GM21786 (cell line): ENCODE measurements around the gene SLC6A16.
"Not testable (repeated sequence)": the region's sequence is repeated elsewhere in the genome, so short reads cannot be mapped to it uniquely, and the experiment has no call there.

ENCODE experiments used
- ATAC-seq: cut with Tn5 transposase; IDR thresholded peaks from one replicate; pipeline ENCODE4 v1.9.1; 2021; ENCODE audit not compliant: unreplicated experiment

The SLC6A16 gene

DNA sequence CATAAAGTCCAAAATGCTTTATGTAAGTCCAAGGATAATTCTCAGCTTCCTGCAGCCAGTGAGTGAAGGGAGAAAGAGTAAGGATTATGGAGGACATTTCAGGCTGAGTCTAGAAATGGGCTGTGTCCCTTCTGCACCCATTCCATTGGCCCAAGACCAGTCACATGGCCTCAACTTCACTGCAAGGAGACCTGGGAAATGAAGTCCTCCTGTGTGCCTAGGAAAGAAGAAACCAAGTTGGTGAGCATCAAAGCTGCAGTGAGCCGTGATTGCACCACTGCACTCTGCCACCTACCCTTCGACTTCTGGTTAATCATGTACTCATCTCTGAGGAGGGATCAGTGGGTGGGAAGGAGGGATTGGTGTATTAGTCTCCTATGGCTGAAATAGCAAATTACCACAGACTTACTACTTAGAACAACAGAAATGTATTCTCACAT, 6.6 kb upstream of the SLC6A16 start:
- no peak for ATAC-seq

DNA sequence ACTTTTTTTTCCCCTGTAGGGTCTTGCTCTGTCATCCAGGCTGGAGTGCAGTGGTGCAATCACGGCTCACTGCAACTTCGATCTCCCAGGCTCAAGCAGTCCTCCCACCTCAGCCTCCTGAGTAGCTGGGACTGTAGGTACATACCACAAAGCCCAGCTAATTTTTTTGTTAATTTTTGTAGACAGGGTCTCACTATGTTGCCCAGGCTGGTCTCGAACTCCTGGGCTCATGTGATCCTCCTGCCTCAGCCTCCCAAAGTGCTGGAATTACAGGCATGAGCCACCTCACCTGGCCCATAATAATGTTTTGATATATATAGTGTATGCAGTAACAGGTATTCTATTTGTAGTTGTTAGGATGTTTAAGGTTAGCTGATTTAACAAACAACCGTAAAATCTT, 6.2 kb upstream of the SLC6A16 start:
- not testable (repeated sequence) for ATAC-seq

DNA sequence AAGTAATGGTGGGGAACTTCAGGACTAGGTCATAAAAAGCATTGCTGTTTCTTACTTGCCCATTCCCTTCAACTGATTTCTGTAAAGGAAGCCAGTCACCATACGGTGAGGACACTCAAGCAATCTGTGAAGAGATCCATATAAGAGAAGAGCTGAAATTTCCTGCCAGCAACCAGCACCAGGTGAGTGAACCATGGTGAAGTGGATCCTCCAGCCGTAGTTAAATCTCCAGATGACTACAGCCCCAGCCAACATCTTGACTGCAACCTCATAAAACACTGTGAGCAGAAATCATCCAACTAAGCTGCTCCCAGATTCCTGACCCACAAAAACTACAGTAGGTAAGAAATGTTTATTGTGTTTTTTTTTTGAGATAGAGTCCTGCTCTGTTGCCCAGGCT, 3.8 kb upstream of the SLC6A16 start:
- no peak for ATAC-seq

DNA sequence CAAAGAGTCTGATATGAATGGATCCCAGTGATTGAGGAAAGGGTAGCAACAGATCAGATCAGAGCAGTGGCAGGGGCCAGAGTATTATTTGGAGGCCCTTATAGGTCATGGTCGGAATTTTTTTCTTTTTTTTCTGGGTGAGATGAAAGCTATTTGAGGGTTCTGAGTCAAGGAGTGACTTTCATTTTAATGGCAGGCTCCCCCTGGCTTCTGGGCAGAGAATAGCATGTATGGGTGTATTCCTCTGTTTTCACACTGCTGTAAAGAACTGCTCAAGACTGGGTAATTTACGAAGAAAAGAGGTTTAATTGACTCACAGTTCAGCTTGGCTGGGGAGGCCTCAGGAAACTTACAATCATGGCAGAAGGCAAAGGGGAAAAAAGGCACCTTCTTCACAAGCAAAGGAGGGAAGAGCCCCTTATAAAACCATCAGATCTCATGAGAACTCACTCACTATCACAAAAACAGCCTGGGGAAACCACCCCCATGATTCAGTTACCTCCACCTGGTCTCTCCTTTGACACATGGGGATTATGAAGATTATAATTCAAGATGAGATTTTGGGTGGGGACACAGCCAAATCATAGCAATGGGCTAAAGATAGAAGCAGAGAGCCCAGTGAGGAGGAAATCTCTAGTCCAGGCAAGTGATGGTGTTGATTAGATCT, 3.0 kb upstream of the SLC6A16 start:
- ATAC-seq: no peak

DNA sequence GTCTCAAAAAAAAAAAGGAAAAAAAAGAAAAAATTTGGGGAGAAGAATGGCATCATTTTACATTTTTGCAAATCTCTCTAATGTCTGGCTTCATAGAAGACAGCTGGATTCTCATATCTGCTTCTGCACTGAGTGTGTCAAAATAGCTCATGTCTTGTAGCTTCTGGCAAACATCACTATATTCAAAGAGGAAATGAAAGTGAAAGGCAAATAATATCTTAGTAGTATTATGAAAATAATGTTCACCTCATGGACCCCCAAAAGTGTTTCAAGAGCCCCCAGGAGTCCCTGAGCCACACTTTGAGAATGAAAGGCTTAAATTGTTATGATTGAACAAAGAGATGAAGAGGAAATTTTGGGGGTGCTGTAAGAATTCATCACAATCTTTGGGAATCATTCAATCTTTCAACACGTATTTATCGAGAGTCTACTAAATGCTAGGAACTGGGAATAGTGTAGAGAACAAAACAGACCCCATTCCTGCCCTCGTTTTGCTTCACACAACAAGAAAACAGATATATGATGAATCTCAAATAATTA, 1.2 kb upstream of the SLC6A16 start:
- no peak for ATAC-seq

DNA sequence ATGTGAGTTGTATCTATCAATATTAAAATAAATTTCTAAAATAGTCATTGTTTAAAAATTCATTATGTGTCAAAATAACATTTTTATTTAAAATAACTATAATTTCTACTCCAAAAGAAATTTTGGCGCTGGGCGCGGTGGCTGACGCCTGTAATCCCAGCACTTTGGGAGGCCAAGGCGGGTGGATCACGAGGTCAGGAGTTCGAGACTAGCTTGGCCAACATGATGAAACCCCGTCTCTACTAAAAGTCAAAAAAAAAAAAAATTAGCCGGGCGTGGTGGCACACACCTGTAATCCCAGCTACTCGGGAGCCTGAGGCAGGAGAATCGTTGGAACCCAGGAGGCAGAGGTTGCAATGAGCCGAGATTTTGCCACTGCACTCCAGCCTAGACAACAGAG, 765 bp upstream of the SLC6A16 start:
- ATAC-seq: not testable (repeated sequence)

DNA sequence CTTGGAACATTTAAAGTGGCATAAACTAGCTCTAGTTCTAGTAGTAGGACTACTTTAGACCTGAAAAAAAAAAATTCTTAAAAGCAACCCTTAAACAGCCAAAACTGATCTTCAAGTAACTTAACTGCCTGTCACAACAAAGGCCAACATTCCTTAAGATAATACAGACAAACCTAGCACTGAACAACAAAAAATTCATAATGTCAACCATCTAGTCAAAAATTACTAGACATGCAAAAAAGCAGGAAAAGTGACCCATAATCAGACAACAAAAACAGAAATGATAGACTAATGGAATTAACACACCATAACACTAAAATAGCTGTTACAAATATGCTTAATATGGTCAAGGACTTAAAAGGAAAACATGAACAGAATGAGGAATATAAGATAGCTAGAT, 6.7 kb downstream of the SLC6A16 start:
- ATAC-seq: no peak

DNA sequence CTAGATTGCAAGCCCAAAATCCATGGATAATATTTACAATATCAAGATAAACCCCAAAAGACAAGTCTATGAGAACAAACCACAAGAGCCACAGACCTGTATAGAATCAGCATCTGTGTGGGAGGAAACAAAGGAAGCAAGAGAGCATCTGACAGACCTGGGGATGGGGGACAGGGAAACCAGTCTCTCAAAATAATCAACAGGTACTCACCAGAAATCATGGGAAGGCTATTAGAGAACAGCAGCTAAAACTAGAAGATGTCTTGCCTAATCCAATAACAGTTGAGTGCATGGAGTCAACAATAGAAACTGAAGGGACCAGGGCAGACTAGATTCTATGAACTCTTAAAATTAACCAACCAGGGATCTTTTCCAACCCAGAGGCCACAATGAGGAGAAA, 8.7 kb downstream of the SLC6A16 start:
- no peak for ATAC-seq

DNA sequence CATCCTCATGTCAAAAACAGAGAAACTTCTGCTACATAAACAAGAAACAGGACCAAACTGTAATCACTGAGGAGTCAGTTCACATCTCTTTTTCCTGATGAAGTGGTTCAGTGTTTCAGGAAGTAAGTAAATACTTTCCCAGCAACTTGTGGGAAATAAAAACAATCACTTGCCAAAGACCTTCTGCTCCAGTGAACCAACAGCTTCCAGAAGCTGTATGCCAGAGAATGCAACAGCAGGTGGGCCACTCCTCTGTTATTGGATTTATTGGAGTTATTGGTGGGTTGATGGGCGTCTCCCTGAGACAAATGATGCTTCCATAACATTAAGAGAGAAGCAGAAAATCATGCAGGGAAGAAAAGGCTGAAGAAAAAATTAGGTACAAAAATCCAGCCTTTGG, 9.9 kb downstream of the SLC6A16 start:
- no peak for ATAC-seq

DNA sequence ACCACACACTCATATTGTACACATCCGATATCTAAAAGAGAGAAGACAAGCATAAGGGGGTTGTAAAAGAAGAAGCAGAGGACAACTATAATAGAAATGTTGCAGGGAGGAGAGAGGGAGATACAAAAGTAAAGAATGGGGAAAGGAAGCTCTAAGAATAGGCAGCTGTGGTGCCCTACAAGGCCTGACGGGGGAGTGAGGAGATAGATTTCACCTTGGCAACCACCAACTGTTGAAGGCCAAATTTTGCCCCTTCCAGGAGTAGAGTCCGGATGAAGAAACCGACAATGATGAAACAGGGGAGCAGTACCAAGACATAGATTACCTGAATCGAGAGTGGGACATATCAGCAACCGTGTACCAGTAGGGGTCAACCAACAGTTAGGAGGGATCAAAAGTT, 15.9 kb downstream of the SLC6A16 start:
- ATAC-seq: no peak

DNA sequence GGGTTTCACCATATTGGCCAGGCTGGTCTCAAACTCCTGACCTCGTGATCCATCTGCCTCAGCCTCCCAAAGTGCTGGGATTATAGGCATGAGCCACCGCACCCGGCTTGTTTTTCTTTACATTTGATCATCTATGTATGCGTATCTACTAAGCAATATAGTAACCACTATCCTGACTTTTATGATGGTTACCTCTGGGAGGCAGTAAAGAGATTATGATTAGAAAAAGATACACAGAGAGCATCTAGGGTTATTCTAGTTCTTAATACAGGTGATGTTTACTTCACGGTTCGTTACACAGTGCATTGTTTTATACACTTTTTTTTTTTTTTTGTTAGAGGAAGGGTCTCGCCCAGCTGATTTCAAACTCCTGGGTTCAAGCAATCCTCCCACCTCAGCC, 18.3 kb downstream of the SLC6A16 start:
- ATAC-seq: not testable (repeated sequence)

DNA sequence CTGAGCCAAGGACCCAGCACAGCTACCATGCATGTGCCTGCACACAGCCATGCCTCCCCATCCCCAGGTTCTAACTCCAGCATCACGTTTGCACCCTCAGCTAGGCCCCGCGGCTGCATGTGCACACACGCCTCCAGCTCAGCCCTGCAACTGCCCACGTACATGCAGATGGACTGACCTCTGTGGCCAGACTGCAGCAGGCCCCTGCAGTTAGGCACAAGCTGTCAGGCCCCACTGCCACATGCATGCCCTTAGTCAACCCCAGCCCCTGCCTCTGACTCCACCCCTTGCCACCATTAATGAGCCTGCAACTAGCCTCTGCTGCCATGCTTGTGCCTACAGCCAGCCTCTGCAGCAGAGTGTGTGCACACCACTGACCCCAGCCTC, 23.1 kb downstream of the SLC6A16 start:
- no peak for ATAC-seq

DNA sequence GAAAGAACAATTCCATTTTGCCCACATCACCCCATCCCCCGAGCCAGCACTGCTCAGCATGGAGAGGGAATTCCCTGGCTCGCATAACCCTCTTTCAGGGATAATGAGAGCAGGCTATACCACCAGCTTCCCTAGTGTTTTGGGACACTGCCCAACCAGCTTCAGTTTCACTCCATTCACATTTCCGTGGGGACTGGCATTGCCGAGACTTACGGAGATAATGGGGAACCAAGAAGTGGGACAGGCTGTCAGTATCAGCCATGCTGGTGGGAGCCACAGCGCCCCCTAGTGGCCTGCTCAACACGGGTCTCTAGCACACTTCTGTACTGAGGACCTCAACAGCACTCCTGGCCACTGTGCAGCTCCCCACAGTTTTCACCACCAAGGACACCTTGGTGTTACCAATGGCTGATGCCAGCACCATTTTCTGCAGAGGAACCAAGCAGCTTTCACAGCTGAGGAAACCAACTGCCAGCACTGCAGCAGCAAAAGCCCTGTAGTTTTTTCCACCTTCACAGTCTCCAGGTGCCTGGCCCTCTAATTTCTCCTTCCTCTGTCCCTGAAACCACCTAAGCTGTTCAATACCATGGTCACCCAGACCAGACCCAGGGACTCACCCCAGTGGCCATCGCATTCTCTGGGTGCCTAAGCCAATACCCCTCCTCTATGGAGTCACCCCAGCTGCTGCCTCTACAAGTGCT, 23.7 kb downstream of the SLC6A16 start:
- ATAC-seq: no peak

DNA sequence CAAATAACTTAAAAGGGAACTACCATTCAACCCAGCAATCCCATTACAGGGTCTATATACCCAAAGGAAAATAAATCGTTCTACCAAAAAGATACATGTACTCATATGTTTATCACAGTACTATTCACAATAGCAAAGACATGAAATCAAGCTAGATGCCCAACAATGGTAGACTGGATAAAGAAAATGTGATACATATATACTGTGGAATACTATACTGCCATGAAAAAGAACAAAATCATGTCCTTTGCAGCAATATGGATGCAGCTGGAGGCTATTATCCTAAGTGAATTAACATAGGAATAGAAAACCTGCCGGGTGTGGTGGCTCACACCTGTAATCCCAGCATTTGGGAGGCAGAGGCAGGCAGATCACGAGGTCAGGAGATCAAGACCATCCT, 26.3 kb downstream of the SLC6A16 start:
- not testable (repeated sequence) for ATAC-seq

DNA sequence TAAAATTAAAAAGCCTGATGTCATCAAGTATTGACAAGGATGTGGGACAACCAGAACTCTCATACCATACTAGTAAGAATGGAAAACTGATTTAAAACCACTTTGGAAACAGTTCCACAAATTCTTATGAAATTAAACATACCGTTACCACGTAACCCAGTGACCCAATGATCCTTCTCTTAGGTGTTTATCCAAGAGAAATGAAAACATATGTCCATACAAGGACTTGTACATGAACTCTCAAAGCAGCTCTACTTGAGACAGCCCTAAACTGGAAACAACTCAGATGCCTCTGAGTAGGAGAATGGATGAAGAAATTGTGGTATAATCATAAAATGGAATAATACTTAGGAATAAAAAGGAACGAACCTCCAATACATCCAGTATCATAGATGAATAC, 27.6 kb downstream of the SLC6A16 start:
- ATAC-seq: no peak

DNA sequence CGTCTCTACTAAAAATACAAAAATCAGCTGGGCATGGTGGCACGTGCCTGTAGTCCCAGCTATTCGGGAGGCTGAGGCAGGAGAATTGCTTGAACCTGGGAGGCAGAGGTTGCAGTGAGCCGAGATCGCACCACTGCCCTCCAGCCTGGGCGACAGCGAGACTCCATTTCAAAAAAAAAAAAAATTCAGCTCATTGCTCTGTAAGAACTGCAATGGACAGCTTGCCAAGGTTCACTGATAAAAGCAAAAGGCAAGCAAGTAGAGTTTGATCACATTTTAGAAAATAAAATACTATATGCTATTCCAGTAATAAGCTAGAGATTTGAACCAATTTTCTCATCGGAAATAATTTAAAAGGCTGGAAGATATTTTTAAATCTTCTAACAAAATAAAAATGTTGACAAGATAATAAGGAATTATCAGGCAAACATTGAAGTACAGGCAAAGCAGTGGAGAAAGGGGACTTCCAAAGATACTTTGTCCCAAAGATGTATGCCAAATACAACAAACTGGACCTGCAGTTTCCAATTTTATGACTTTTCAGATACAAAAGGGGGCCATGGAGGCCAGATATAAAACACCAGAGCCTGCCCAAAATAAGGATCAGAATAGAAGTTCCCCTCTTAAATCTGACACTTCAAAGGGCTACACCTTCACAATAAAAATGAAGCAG, 29.6 kb downstream of the SLC6A16 start:
- no peak for ATAC-seq

DNA sequence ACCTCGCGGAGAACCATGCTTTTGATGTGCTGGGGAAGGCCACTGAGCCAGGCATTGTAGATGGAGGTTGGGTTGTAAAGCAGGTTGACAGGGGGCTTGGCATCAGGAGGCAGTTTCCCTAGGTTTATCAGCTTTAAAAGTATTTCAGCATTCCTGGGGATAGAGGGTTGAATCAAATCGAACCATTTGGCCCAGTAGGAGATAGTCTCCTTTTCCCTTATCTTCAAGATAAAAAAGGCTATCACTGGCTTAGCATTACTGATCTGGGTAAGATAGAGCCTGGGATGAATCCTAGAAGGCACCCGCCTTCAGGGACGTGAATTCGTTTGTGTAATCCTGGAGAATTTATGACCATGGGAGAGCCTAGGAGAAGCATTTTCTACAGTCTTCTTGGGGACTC, 30.6 kb downstream of the SLC6A16 start:
- no peak for ATAC-seq

DNA sequence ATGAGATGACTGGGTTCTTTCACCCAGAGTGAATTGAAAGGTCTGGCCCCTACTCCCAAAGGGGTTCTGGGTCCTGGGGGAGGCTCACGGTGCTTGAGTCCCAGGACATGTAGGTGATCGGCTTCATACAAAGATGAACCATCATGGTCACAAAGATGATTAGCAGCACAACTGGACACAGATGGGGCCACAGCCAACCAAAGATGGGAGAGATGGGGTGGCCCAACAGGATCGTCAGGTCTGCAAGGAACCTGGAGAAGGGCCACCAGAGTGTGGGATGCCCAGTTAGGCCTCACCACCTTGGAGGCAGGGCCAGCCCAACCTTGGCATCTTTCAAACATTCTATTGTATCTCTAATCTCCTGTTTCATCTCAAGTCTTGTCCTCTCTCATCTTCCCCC, 34.5 kb downstream of the SLC6A16 start:
- no peak for ATAC-seq

DNA sequence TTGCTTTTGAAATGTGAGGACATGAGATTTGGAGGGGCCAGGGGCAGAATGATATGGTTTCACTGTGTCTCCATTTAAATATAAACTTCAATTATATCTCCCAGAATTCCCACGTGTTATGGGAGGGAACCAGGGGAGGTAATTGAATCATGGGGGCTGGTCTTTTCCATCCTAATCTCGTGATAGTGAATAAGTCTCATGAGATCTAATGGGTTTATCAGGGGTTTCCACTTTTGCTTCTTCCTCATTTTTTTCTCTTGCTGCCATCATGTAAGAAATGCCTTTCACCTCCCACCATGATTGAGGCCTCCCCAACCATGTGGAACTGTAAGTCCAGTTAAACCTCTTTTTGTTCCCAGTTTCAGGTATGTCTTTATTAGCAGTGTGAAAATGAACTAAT, 35.7 kb downstream of the SLC6A16 start:
- not testable (repeated sequence) for ATAC-seq

DNA sequence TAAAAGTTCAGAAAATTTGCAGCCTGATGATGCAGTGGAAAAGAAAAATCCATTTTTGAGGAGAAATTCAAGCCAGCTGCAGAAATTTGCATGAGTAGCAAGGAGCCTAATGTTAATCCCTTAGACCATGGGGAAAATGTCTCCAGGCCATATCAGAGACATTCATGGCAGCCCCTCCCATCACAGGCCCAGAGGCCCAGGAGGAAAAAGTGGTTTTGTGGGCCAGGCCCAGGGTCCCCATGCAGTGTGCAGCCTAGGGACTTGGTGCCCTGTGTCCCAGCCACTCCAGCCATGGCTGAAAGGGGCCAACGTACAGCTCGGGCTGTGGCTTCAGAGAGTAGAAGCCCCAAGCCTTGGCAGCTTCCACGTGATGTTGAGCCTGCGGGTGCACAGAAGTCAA, 36.8 kb downstream of the SLC6A16 start:
- ATAC-seq: not testable (repeated sequence)

DNA sequence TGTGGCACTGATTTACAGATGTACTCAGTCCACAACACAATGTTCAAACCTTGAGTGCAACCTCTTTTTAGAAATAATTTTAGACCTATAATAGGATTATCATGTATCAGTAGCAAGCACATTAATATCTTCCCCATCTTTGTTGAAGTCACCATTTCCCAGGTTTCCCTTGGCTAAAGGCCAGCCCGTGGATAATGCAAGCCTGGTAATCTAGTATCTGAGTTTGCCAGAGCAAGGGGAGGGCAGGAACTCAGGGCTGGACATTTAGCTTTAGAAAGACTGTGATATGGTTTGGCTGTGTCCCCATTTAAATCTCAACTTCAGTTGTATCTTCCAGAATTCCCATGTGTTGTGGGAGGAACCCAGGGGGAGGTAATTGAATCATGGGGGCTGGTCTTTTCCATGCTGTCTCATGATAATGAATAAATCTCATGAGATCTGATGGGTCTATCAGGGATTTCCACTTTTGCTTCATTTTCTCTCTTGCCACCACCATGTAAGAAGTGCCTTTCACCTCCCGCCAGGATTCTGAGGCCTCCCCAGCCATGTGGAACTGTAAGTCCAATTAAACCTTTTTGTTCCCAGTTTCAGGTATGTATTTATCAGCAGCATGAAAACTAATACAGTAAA, 37.7 kb downstream of the SLC6A16 start:
- ATAC-seq: no peak

DNA sequence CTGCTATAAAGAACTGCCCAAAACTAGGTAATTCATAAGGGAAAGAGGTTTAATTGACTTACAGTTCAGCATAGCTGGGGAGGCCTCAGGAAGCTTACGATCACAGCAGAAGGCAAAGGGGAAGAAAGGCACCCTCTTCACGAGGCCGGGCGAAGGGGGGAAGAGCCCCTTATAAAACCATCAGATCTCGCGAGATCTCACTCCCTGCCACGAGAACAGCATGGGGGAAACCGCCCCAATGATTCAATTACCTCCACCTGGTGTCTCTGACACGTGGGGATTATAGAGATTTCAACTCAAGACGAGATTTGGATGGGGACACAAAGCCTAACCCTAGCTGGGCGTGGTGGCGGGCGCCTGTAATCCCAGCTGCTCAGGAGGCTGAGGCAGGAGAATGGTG, 42.8 kb downstream of the SLC6A16 start:
- no peak for ATAC-seq
